NCI-H2227 (cell line): ENCODE results near the gene MEGF10.

ENCODE experiments used
- DNase-seq: peaks from one replicate; lab custom pipeline; 2025; ENCODE audit not compliant: unreplicated experiment; lab: John Stamatoyannopoulos, UW

The MEGF10 gene

GRCh38 chr5:127508644-127509373 is 218.2 kb downstream of the MEGF10 start:
- DNase-seq, result no peak
